Measurements from ENCODE around the gene SPRED3.

DNA sequence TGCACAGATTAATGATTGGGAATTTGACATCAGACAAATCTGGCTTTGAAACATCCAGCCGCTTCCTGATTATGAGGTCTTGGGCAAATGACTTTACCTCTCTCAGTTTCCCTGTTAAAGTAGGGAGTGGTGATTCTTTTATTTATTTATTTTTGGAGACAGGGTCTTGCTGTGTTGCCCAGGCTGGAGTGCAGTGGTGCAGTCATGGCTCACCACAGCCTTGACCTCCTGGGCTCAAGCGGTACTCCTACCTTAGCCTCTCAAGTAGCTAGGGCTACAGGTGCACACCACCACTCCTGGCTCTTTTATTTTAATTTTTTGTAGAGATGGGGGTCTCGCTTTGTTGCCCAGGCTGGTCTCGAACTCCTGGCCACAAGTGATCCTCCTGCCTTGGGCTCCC lies 11.4 kb upstream of the SPRED3 start:
- TF ChIP-seq, protein P1, sequence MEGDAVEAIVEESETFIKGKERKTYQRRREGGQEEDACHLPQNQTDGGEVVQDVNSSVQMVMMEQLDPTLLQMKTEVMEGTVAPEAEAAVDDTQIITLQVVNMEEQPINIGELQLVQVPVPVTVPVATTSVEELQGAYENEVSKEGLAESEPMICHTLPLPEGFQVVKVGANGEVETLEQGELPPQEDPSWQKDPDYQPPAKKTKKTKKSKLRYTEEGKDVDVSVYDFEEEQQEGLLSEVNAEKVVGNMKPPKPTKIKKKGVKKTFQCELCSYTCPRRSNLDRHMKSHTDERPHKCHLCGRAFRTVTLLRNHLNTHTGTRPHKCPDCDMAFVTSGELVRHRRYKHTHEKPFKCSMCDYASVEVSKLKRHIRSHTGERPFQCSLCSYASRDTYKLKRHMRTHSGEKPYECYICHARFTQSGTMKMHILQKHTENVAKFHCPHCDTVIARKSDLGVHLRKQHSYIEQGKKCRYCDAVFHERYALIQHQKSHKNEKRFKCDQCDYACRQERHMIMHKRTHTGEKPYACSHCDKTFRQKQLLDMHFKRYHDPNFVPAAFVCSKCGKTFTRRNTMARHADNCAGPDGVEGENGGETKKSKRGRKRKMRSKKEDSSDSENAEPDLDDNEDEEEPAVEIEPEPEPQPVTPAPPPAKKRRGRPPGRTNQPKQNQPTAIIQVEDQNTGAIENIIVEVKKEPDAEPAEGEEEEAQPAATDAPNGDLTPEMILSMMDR (IDR thresholded peaks at IDR 0.05 in 2 of 3, conservative IDR thresholded peaks at IDR 0.05 in 1 of 3; ENCODE audit: insufficient read depth in 2 of 3, low read depth in 1 of 3, low read length in 3 of 3), result no peak
- TF ChIP-seq NCOA6 (IDR thresholded peaks at IDR 0.05) (no peak), TCF7L2 (IDR thresholded peaks at IDR 0.05; ENCODE audit: low read depth, low read length) (no peak)
